Astrocyte (in vitro differentiated cells and primary cell): ENCODE results near the gene ZNF552. TPM values are rescaled to one million over a fixed set of nuclear protein-coding genes. Genes with fewer than 3 reads are reported as not detected.
A peak's percentile ranks its signal among the peaks of the same experiment; 100 is the strongest.

ENCODE experiments used
- DNase-seq: peaks from one replicate; pipeline ENCODE4 v3.0.0-alpha.2; 2010; ENCODE audit warnings: low read depth
- FAIRE-seq: peaks from 2 replicates; lab custom pipeline; 2011; peaks lifted over from hg19 to GRCh38; lab: Jason Lieb, UNC
- H2AFZ ChIP-seq: 2 replicates; pipeline ENCODE4 v1.6.0; 2012; ENCODE audit warnings: low read depth, low read length, inconsistent platforms
- H3K27ac ChIP-seq: 2 replicates; pipeline ENCODE4 v1.5.1; 2011; ENCODE audit warnings: low read depth, low read length, inconsistent platforms
- H3K27me3 ChIP-seq: 2 replicates; pipeline ENCODE4 v1.6.0; 2011; ENCODE audit warnings: low read length, inconsistent platforms; ENCODE audit not compliant: insufficient read depth
- H3K36me3 ChIP-seq: 2 replicates; pipeline ENCODE4 v1.5.1; 2011; ENCODE audit warnings: low read length, inconsistent platforms; ENCODE audit not compliant: insufficient read depth
- H3K4me1 ChIP-seq: 2 replicates; pipeline ENCODE4 v1.5.1; 2011; ENCODE audit warnings: low read length, inconsistent platforms; ENCODE audit not compliant: insufficient read depth
- H3K4me2 ChIP-seq: 2 replicates; pipeline ENCODE4 v1.6.0; 2012; ENCODE audit warnings: low read length, inconsistent platforms
- H3K4me3 ChIP-seq: 2 replicates; pipeline ENCODE4 v1.5.1; 2011; ENCODE audit warnings: low read depth, mild to moderate bottlenecking, low read length, inconsistent platforms; ENCODE audit not compliant: insufficient read depth
- H3K79me2 ChIP-seq: 2 replicates; pipeline ENCODE4 v1.6.0; 2012; ENCODE audit warnings: mild to moderate bottlenecking, low read length, inconsistent platforms; ENCODE audit not compliant: insufficient read depth
- H3K9ac ChIP-seq: 2 replicates; pipeline ENCODE4 v1.6.0; 2012; ENCODE audit warnings: mild to moderate bottlenecking, low read length, inconsistent platforms
- H3K9me3 ChIP-seq: 2 replicates; pipeline ENCODE4 v1.5.1; 2012; ENCODE audit warnings: low read depth, mild to moderate bottlenecking, low read length, inconsistent platforms; ENCODE audit not compliant: insufficient read depth
- H4K20me1 ChIP-seq: 2 replicates; pipeline ENCODE4 v1.6.0; 2012; ENCODE audit warnings: low read length, inconsistent platforms; ENCODE audit not compliant: insufficient read depth
- H3K27ac Mint-ChIP-seq: one replicate; pipeline ENCODE4 v1.8.0; 2021; ENCODE audit warnings: mild to moderate bottlenecking, mixed read lengths; ENCODE audit not compliant: unreplicated experiment
- H3K27me3 Mint-ChIP-seq: one replicate; pipeline ENCODE4 v1.8.0; 2021; ENCODE audit warnings: low read depth, mixed read lengths; ENCODE audit not compliant: unreplicated experiment
- H3K36me3 Mint-ChIP-seq: one replicate; pipeline ENCODE4 v1.8.0; 2021; ENCODE audit warnings: low read depth, mixed read lengths; ENCODE audit not compliant: unreplicated experiment
- H3K4me1 Mint-ChIP-seq: one replicate; pipeline ENCODE4 v1.8.0; 2021; ENCODE audit warnings: low read depth, mixed read lengths; ENCODE audit not compliant: unreplicated experiment
- H3K4me3 Mint-ChIP-seq: one replicate; pipeline ENCODE4 v1.8.0; 2021; ENCODE audit warnings: mild to moderate bottlenecking, moderate library complexity, mixed read lengths; ENCODE audit not compliant: unreplicated experiment
- H3K9me3 Mint-ChIP-seq: one replicate; pipeline ENCODE4 v1.8.0; 2021; ENCODE audit warnings: mild to moderate bottlenecking, mixed read lengths; ENCODE audit not compliant: unreplicated experiment
- EZH2 ChIP-seq: IDR thresholded peaks from 2 replicates; pipeline ENCODE4 v1.6.1; 2012; ENCODE audit warnings: mild to moderate bottlenecking, low read length, inconsistent platforms; ENCODE audit not compliant: insufficient read depth
- total RNA-seq: library from RNA; stranded (reverse); gene quantifications from 2 replicates; pipeline ENCODE4 v1.2.1, GENCODE V29; 2021
- TF ChIP-seq, protein P1 (sequence below): IDR thresholded peaks from 2 replicates; pipeline ENCODE4 v1.5.1; 2011; ENCODE audit warnings: low read depth, mild to moderate bottlenecking, inconsistent platforms, low read length, moderate library complexity; ENCODE audit not compliant: insufficient read depth

The ZNF552 gene
- total RNA-seq, 1 donor from 2014 or later: 9.6 TPM

DNA sequence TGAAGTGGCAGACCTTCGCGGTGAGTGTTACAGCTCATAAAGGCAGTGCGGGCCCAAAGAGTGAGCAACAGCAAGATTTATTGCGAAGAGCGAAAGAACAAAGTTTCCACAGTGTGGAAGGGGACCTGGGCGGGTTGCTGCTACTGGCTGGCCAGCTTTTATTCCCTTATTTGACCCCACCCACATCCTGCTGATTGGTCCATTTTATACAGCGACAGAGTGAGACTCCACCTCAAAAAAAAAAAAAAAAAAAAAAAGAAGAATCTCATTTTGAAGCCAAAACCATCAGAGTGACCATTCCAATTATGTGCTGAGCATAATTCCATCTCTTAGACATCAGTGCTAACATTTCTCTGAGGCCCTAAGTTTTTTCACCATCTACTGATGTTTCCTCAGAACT, 1.9 kb upstream of the ZNF552 start:
- no peak overlapping the region for H3K4me3 ChIP-seq
- peaks cover 2% of the 10 kb centered on the region for H3K36me3 ChIP-seq
- peaks cover 8% of the 10 kb centered on the region for H3K4me1 ChIP-seq
- DNase-seq: no peak
- H3K27me3 Mint-ChIP-seq: no peaks in the 10 kb centered on the region
- no peak overlapping the region for H3K27ac ChIP-seq
- no peaks in the 10 kb centered on the region for H3K27me3 ChIP-seq
- no peak for FAIRE-seq
- no peak overlapping the region for H3K4me2 ChIP-seq
- H3K4me3 Mint-ChIP-seq: no peak overlapping the region
- H3K36me3 Mint-ChIP-seq: peaks cover 9% of the 10 kb centered on the region
- H3K9ac ChIP-seq: no peak overlapping the region
- peaks cover 21% of the 10 kb centered on the region for H3K4me1 Mint-ChIP-seq
- H3K79me2 ChIP-seq: peaks cover 41% of the 10 kb centered on the region
- H3K9me3 Mint-ChIP-seq: no peaks in the 10 kb centered on the region
- peak overlapping the region; percentile 55 for H3K27ac Mint-ChIP-seq
- H3K9me3 ChIP-seq: no peaks in the 10 kb centered on the region
- no peak overlapping the region for H2AFZ ChIP-seq
- peaks cover 7% of the 10 kb centered on the region for H4K20me1 ChIP-seq
- TF ChIP-seq, protein P1, sequence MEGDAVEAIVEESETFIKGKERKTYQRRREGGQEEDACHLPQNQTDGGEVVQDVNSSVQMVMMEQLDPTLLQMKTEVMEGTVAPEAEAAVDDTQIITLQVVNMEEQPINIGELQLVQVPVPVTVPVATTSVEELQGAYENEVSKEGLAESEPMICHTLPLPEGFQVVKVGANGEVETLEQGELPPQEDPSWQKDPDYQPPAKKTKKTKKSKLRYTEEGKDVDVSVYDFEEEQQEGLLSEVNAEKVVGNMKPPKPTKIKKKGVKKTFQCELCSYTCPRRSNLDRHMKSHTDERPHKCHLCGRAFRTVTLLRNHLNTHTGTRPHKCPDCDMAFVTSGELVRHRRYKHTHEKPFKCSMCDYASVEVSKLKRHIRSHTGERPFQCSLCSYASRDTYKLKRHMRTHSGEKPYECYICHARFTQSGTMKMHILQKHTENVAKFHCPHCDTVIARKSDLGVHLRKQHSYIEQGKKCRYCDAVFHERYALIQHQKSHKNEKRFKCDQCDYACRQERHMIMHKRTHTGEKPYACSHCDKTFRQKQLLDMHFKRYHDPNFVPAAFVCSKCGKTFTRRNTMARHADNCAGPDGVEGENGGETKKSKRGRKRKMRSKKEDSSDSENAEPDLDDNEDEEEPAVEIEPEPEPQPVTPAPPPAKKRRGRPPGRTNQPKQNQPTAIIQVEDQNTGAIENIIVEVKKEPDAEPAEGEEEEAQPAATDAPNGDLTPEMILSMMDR: no peak
- TF ChIP-seq EZH2: no peak

DNA sequence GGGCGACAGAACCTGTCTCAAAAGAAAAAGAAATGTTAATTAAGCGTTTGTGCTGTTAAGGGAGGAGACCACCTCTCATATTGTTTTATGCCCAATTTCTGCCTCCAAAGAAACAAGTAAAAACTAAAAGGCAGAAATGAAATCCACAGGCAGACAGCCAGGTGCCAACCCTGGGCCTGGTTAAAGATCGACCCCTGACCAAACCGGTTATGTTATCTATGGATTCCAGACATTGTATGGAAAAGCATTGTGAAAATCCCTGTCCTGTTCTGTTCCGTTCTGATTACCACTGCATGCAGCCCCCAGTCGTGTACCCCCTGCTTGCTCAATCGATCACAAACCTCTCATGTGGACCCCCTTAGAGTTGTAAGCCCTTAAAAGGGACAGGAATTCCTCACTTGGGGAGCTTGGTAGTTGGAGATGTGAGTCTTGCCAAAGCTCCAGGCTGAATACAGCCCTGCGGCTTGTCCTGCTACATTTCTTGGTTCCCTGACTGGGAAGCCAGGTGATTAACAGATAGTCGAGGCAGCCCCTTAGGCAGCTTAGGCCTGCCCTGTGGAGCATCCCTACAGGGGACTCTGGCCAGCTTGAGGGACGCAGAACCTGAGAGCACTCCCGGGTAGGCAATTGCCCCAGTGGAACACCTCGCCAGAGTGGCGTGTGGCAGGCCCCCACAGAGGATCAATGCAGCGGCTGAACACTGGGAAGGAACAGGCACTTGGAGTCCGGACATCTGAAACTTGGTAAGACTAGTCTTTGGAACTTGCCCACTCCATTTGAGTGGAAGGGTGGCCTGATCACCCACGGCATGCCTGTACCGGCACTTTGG, 748 bp upstream of the ZNF552 start:
- Mint-ChIP-seq H3K36me3 (peaks cover 8% of the 10 kb centered on the region), H3K9me3 (no peaks in the 10 kb centered on the region), H3K4me3 (peak overlapping the region; percentile 97), H3K4me1 (peaks cover 13% of the 10 kb centered on the region), H3K27ac (no peak overlapping the region), H3K27me3 (no peaks in the 10 kb centered on the region)
- H3K27me3 ChIP-seq: no peaks in the 10 kb centered on the region
- H2AFZ ChIP-seq: peak overlapping the region; percentile 76
- no peak overlapping the region for H3K27ac ChIP-seq
- FAIRE-seq: no peak
- H3K4me3 ChIP-seq: peak overlapping the region; percentile 85
- H3K4me2 ChIP-seq: peak overlapping the region; percentile 87
- H4K20me1 ChIP-seq: peaks cover 1% of the 10 kb centered on the region
- H3K36me3 ChIP-seq: no peaks in the 10 kb centered on the region
- no peak for DNase-seq
- no peaks in the 10 kb centered on the region for H3K9me3 ChIP-seq
- H3K4me1 ChIP-seq: peaks cover 4% of the 10 kb centered on the region
- TF ChIP-seq, protein P1: no peak
- H3K79me2 ChIP-seq: peaks cover 30% of the 10 kb centered on the region
- peak overlapping the region; percentile 89 for H3K9ac ChIP-seq
